Colonic mucosa (tissue), 4 donors: ENCODE measurements around the gene KCNE1. TPM values are rescaled to one million over a fixed set of nuclear protein-coding genes. Genes with fewer than 3 reads are reported as not detected.
A peak's percentile ranks its signal among the peaks of the same experiment; 100 is the strongest.

ENCODE experiments used
- DNase-seq: peaks from one replicate; pipeline ENCODE4 v3.0.0-alpha.2; 2020
- H3K27ac ChIP-seq: fragments of 200-600 bp; one replicate; pipeline ENCODE4 v1.8.0; 2021
- H3K27me3 ChIP-seq: fragments of 200-600 bp; one replicate; pipeline ENCODE4 v1.8.0; 2021
- H3K36me3 ChIP-seq: fragments of 200-600 bp; one replicate; pipeline ENCODE4 v1.8.0; 2021
- H3K4me1 ChIP-seq: fragments of 200-600 bp; one replicate; pipeline ENCODE4 v1.8.0; 2021; ENCODE audit warnings: mild to moderate bottlenecking
- H3K4me3 ChIP-seq: fragments of 200-600 bp; one replicate; pipeline ENCODE4 v1.8.0; 2021
- H3K9ac ChIP-seq, 2 donors: one replicate each; pipeline ENCODE4 v1.7.0; 2013; ENCODE audit warnings: control low read depth in 2 of 2, low read depth in 2 of 2, low read length in 2 of 2
- H3K9me3 ChIP-seq: fragments of 200-600 bp; one replicate; pipeline ENCODE4 v1.8.0; 2021
- CTCF ChIP-seq: fragments of 200-600 bp; IDR thresholded peaks from one replicate; pipeline ENCODE4 v1.8.0; 2022; ENCODE audit warnings: antibody characterized with exemption, mild to moderate bottlenecking
- intact Hi-C: fragments of 100-400 bp; cut with DNase I; formaldehyde crosslinking; loops from one replicate; pipeline ENCODE4 v1.14.1; 2022
- total RNA-seq, 2 donors: library from RNA; stranded (reverse); fragmentation: NEBNext Ultra II Directional in 1 of 2; extraction: Animal tissue kit (Norgen Biotek cat#: 25700) in 1 of 2; gene quantifications; one replicate each; pipeline ENCODE4 v1.2.1, GENCODE V29; 2021
- donor health status: healthy.
- donor health status: DM: no; HTN: no; CAD: no.
- donor health status: DM: no; HTN: no; CAD: no.

KCNE1 gene
- total RNA-seq, 2 donors from 2014 or later: 0.11 TPM; not detected in 1

- H3K9me3 ChIP-seq: no peaks in the 10 kb centered on the region
- no peaks in the 10 kb centered on the region for H3K27me3 ChIP-seq
- H3K4me3 ChIP-seq: no peak overlapping the region
- no peak overlapping the region for H3K9ac ChIP-seq
- intact Hi-C loops: no loop called here
- DNase-seq: no peak
- TF ChIP-seq CTCF: no peak
- H3K27ac ChIP-seq: no peak overlapping the region
- H3K36me3 ChIP-seq: no peaks in the 10 kb centered on the region
- no peaks in the 10 kb centered on the region for H3K4me1 ChIP-seq
Observed at GRCh38 chr21:34534522-34534921, 22.5 kb upstream of the KCNE1 start.

- H3K9ac ChIP-seq: no peak overlapping the region
- TF ChIP-seq CTCF: no peak
Observed at GRCh38 chr21:34533938-34534337, 21.9 kb upstream of the KCNE1 start.

GRCh38 chr21:34531399-34531798 lies 19.4 kb upstream of the KCNE1 start:
- TF ChIP-seq CTCF: no peak
- no peak overlapping the region for H3K27ac ChIP-seq
- intact Hi-C loops: no loop called here

More at GRCh38 chr21:34533938-34534337, 21.9 kb upstream of the KCNE1 start:
- intact Hi-C loops: no loop called here
- H3K4me3 ChIP-seq: no peak overlapping the region
- no peak for DNase-seq
- no peak overlapping the region for H3K27ac ChIP-seq
- no peaks in the 10 kb centered on the region for H3K27me3 ChIP-seq
- H3K36me3 ChIP-seq: no peaks in the 10 kb centered on the region
- H3K9me3 ChIP-seq: no peaks in the 10 kb centered on the region
- no peaks in the 10 kb centered on the region for H3K4me1 ChIP-seq

GRCh38 chr21:34530261-34530660 lies 18.3 kb upstream of the KCNE1 start:
- H3K27ac ChIP-seq: no peak overlapping the region
- no peaks in the 10 kb centered on the region for H3K9me3 ChIP-seq
- H3K9ac ChIP-seq: no peak overlapping the region
- no peak for TF ChIP-seq CTCF
- intact Hi-C loops: no loop called here
- no peak overlapping the region for H3K4me3 ChIP-seq
- H3K4me1 ChIP-seq: no peaks in the 10 kb centered on the region
- no peak for DNase-seq
- no peaks in the 10 kb centered on the region for H3K27me3 ChIP-seq
- H3K36me3 ChIP-seq: no peaks in the 10 kb centered on the region

More at GRCh38 chr21:34531399-34531798, 19.4 kb upstream of the KCNE1 start:
- Histone ChIP-seq H3K4me1 (no peaks in the 10 kb centered on the region), H3K9ac (no peak overlapping the region), H3K4me3 (no peak overlapping the region), H3K9me3 (no peaks in the 10 kb centered on the region), H3K27me3 (no peaks in the 10 kb centered on the region), H3K36me3 (no peaks in the 10 kb centered on the region)
- DNase-seq: no peak

- DNase-seq: no peak
- Histone ChIP-seq H3K27me3 (no peaks in the 10 kb centered on the region), H3K27ac (peak overlapping the region; percentile 93), H3K36me3 (no peaks in the 10 kb centered on the region), H3K9ac (no peak overlapping the region), H3K4me3 (no peak overlapping the region), H3K4me1 (peaks cover 5% of the 10 kb centered on the region), H3K9me3 (no peaks in the 10 kb centered on the region)
- TF ChIP-seq CTCF: no peak
- intact Hi-C loops: no loop called here
Observed at GRCh38 chr21:34528131-34528561, 16.1 kb upstream of the KCNE1 start.
